Mucosa of descending colon (tissue), 3 donors: ENCODE results near the gene NELL1. TPM values are rescaled to one million over a fixed set of nuclear protein-coding genes. Genes with fewer than 3 reads are reported as not detected.
A peak's percentile ranks its signal among the peaks of the same experiment; 100 is the strongest.

Experiments
- ATAC-seq: fragments of 200-7000 bp; cut with Tn5 transposase; one replicate; pipeline ENCODE4 v1.9.1; 2020; ENCODE audit warnings: mild to moderate bottlenecking, moderate library complexity
- DNase-seq, 3 donors: peaks; one replicate each; pipeline ENCODE4 v3.0.0-alpha.2; 2020
- H3K36me3 ChIP-seq: fragments of 200-600 bp; one replicate; pipeline ENCODE4 v1.8.0; 2021; ENCODE audit warnings: low read depth, mild to moderate bottlenecking
- H3K4me1 ChIP-seq: fragments of 200-600 bp; one replicate; pipeline ENCODE4 v1.8.0; 2021; ENCODE audit warnings: low read depth, mild to moderate bottlenecking
- H3K4me3 ChIP-seq: fragments of 200-600 bp; one replicate; pipeline ENCODE4 v1.8.0; 2021; ENCODE audit warnings: mild to moderate bottlenecking
- H3K9me3 ChIP-seq: fragments of 200-600 bp; one replicate; pipeline ENCODE4 v1.8.0; 2021; ENCODE audit warnings: mild to moderate bottlenecking
- CTCF ChIP-seq: fragments of 200-600 bp; IDR thresholded peaks from one replicate; pipeline ENCODE4 v1.8.0; 2022; ENCODE audit warnings: antibody characterized with exemption, mild to moderate bottlenecking
- intact Hi-C, 2 donors: fragments of 100-400 bp; cut with DNase I in 1 of 2; cut with micrococcal nuclease in 1 of 2; formaldehyde crosslinking; loops; one replicate each; pipeline versions ENCODE4 v1.11.0 to v1.11.1; 2022; cut with DNase I, micrococcal nuclease
- total RNA-seq, 3 donors: library from RNA; stranded (reverse); fragmentation: NEBNext Ultra II Directional in 2 of 3; extraction: Animal tissue kit (Norgen Biotek cat#: 25700) in 2 of 3; gene quantifications; one replicate each; pipeline versions ENCODE4 v1.2.1 to v1.2.4, GENCODE V29; 2021 to 2023
- donor health status: DM: no; HTN: no; CAD: no; lungs with moderate emphysema.
- donor health status: DM: no; HTN: no; CAD: no.
- donor health status: DM: no; HTN: yes; CAD: no.

The NELL1 gene
- total RNA-seq, 3 donors from 2014 or later: 0.20 to 0.73 (median 0.31) TPM

- ATAC-seq (no peak), DNase-seq (no peak)
- Histone ChIP-seq H3K4me3 (no peak overlapping the region), H3K9me3 (peaks cover 11% of the 10 kb centered on the region), H3K4me1 (no peaks in the 10 kb centered on the region), H3K36me3 (no peaks in the 10 kb centered on the region)
- no peak for TF ChIP-seq CTCF
- intact Hi-C loops: no loop called here
These were observed 450.0 kb downstream of the NELL1 start for GRCh38 chr11:21119411-21119810.

DNA sequence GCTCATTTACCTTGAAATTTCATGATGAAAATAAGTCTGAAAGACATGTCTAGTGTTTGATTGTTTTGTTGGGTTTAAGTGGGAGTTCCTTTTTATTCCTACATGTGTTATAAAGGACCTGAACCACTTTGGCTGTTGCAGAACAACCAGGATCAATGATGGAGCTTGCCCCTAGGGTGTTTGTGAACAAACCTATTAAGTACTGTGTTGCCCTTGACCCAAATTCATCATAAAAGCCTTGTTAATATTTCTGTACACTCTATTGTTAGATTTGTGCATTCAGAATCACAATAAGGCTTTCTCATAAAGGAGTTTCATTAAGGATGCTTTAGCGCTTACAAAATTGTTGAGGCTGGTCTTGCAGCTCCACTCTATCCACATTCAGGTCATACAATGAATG, 452.6 kb downstream of the NELL1 start:
- ATAC-seq: no peak
- H3K4me1 ChIP-seq: no peaks in the 10 kb centered on the region
- H3K36me3 ChIP-seq: no peaks in the 10 kb centered on the region
- intact Hi-C loops: no loop called here
- DNase-seq: no peak
- H3K9me3 ChIP-seq: peaks cover 9% of the 10 kb centered on the region
- H3K4me3 ChIP-seq: no peak overlapping the region
- TF ChIP-seq CTCF: no peak

DNA sequence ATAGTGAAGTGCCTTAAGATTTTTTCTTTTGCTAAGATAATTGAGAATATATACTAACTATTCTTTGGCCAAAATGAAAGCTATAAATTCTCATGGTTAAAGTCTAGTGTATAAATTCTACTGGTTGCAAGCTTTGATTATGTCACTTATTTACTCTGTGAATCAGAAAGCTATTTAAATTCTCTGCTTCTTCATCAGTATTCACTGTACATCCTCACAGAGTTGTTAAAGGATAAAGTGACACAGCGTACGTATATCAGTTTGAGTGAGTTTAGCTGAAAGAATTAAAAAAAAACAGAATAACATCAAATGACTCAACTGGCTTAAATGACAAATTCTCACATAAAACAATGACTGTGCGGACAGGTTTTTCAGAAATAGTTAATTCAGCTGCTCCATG, 453.1 kb downstream of the NELL1 start:
- no peaks in the 10 kb centered on the region for H3K4me1 ChIP-seq
- intact Hi-C loops: no loop called here
- no peak overlapping the region for H3K4me3 ChIP-seq
- DNase-seq (no peak), ATAC-seq (no peak)
- no peaks in the 10 kb centered on the region for H3K36me3 ChIP-seq
- TF ChIP-seq CTCF: no peak
- H3K9me3 ChIP-seq: peaks cover 9% of the 10 kb centered on the region

DNA sequence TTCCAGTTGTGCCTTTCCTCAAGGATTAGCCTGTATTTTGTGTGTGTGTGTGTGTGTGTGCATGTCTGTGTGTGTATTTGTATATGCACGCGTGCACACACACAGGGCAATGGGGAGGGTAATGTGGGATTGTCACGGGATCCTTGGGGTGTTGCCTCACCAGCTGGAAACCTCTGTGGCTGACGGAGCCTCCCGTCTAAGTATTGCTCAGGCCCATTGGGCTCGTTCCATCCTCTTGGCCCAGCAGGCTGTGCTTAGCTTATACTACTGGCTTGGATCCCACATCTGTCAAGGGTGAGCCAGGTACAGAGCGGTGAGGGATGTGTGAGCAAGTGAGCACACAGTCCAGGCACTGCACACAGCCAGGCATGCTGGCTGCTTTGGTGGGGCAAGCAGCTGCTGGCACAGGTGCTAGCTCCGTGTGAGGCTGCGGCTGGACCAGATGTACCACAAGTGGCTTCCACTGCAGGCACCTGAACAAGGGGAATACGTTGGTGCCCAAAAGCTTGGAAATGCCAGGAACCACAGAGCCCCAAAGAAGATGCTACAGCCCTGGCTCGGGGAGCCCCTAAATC, 462.8 kb downstream of the NELL1 start:
- Histone ChIP-seq H3K4me3 (no peak overlapping the region), H3K4me1 (no peaks in the 10 kb centered on the region), H3K36me3 (no peaks in the 10 kb centered on the region), H3K9me3 (peaks cover 8% of the 10 kb centered on the region)
- ATAC-seq (no peak), DNase-seq (peak in 1 of 3 donors; percentile 22)
- intact Hi-C loops: no loop called here
- no peak for TF ChIP-seq CTCF

DNA sequence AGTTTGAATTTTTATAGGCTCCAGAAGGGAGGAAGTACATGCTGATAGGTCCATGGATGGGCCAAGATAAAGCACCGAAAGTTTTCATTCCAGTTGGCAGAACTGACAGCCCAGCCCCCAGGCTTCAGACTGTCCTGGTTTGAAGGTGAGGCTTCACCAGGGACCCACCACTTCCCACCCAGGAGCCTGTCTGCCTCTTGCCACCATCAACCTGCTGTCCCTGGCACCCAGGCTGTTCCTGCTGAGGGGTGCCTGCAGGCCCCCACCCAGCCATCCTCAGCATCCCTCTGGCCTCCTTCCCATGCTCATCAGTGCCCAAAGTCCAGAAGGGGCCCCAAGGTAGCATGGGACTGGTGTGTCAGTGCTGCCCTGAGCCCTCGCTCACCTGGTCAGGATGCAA, 463.9 kb downstream of the NELL1 start:
- DNase-seq (no peak), ATAC-seq (no peak)
- H3K36me3 ChIP-seq: no peaks in the 10 kb centered on the region
- peaks cover 8% of the 10 kb centered on the region for H3K9me3 ChIP-seq
- no peak overlapping the region for H3K4me3 ChIP-seq
- H3K4me1 ChIP-seq: no peaks in the 10 kb centered on the region
- TF ChIP-seq CTCF: no peak
- intact Hi-C loops: no loop called here

- Histone ChIP-seq H3K9me3 (peaks cover 8% of the 10 kb centered on the region), H3K36me3 (no peaks in the 10 kb centered on the region), H3K4me3 (no peak overlapping the region), H3K4me1 (no peaks in the 10 kb centered on the region)
- intact Hi-C loops: no loop called here
- DNase-seq: peak in 1 of 3 donors; percentile 29
- TF ChIP-seq CTCF: no peak
- ATAC-seq: no peak
These were observed 464.3 kb downstream of the NELL1 start for GRCh38 chr11:21133722-21134121.
